K562 (cell line): Measurements from ENCODE around the gene DPY19L1. TPM values are rescaled to one million over a fixed set of nuclear protein-coding genes. Genes with fewer than 3 reads are reported as not detected.

ENCODE experiments used
- ATAC-seq: fragments of 200-7000 bp; cut with Tn5 transposase; 3 replicates; pipeline ENCODE4 v1.9.1; 2020; ENCODE audit warnings: moderate library complexity
- BruUV-seq: library from RNA; stranded (reverse); fragments of 400-500 nt; replicated peaks from 2 replicates; lab custom pipeline; 2021; lab: Mats Ljungman, UMichigan
- CTCF ChIA-PET: fragments of 300-600 bp; formaldehyde crosslinking; extraction: SDS; loops from one replicate; lab custom pipeline; 2021; ENCODE audit warnings: low intra/inter-chr PET ratio; lab: Yijun Ruan, JAX
- POLR2A ChIA-PET: fragments of 300-600, 350-650 bp; sonication (Branson Sonifier 250); formaldehyde crosslinking; extraction: SDS; loops from one replicate; lab custom pipeline; 2021; ENCODE audit warnings: antibody characterized with exemption, inconsistent platforms; lab: Yijun Ruan, JAX
- DNase-seq, 4 experiments: peaks; one replicate each; pipeline versions ENCODE4 v3.0.0 to v3.0.0-alpha.2; 2011 to 2018; ENCODE audit warnings: low spot score in 3 of 4, mixed read lengths in 3 of 4; ENCODE audit errors: extremely low read depth in 1 of 4
- FAIRE-seq: peaks from 2 replicates; lab custom pipeline; 2011; peaks lifted over from hg19 to GRCh38; lab: Jason Lieb, UNC
- H2AFZ ChIP-seq: 2 replicates; pipeline ENCODE4 v1.6.0; 2011; ENCODE audit warnings: low read depth, low read length, control low read depth, inconsistent platforms
- H3K27ac ChIP-seq: fragments of 200-600 bp; 3 replicates; pipeline ENCODE4 v1.8.0; 2011; ENCODE audit warnings: low read depth, mild to moderate bottlenecking, control low read depth, inconsistent platforms, low read length, moderate library complexity, mixed read lengths; ENCODE audit errors: extremely low read depth
- H3K27me3 ChIP-seq, 2 experiments: fragments of 300-600 bp in 1 of 2; 2 replicates in 1 of 2; 3 replicates in 1 of 2; pipeline versions ENCODE4 v1.6.0 to v1.8.0; 2011; ENCODE audit warnings: inconsistent platforms in 2 of 2, low read length in 2 of 2, mild to moderate bottlenecking in 1 of 2, mixed read lengths in 1 of 2, moderate library complexity in 1 of 2; ENCODE audit not compliant: control insufficient read depth in 2 of 2, insufficient read depth in 2 of 2
- H3K36me3 ChIP-seq: fragments of 300-600 bp; 3 replicates; pipeline ENCODE4 v1.8.0; 2011; ENCODE audit warnings: mild to moderate bottlenecking, low read length, inconsistent platforms; ENCODE audit not compliant: control insufficient read depth, insufficient read depth
- H3K4me1 ChIP-seq, 2 experiments: fragments of 200-600 bp in 1 of 2; replicated peaks in 1 of 2; 2 replicates in 1 of 2; 3 replicates in 1 of 2; pipeline versions ENCODE4 v1.5.1 to v1.8.0; 2011; ENCODE audit warnings: inconsistent platforms in 2 of 2, low read length in 2 of 2, mild to moderate bottlenecking in 1 of 2, mixed read lengths in 1 of 2, moderate library complexity in 1 of 2; ENCODE audit not compliant: control insufficient read depth in 2 of 2, insufficient read depth in 2 of 2
- H3K4me2 ChIP-seq: 2 replicates; pipeline ENCODE4 v1.6.1; 2011; ENCODE audit warnings: low read length, control low read depth, inconsistent platforms, mixed read lengths; ENCODE audit not compliant: insufficient read depth
- H3K4me3 ChIP-seq: fragments of 200-600 bp; sonication (generic), shearing (Covaris generic); 2 replicates; pipeline ENCODE4 v1.5.1; 2016; ENCODE audit warnings: control low read depth, inconsistent platforms
- H3K79me2 ChIP-seq: fragments of 200-600 bp; 3 replicates; pipeline ENCODE4 v1.8.0; 2011; ENCODE audit warnings: low read length, inconsistent platforms; ENCODE audit not compliant: control insufficient read depth, insufficient read depth
- H3K9ac ChIP-seq, 2 experiments: 2 replicates each; pipeline versions ENCODE4 v1.6.0 to v1.6.1; 2011; ENCODE audit warnings: low read depth in 2 of 2, low read length in 2 of 2, control low read depth in 1 of 2, inconsistent platforms in 1 of 2, mild to moderate bottlenecking in 1 of 2, mixed read lengths in 1 of 2; ENCODE audit not compliant: insufficient read depth in 1 of 2
- H3K9me1 ChIP-seq: one replicate; pipeline ENCODE4 v1.6.0; 2011; ENCODE audit warnings: inconsistent platforms, mild to moderate bottlenecking, low read length, moderate library complexity; ENCODE audit not compliant: control insufficient read depth, insufficient read depth
- H3K9me3 ChIP-seq: replicated peaks from 2 replicates; pipeline ENCODE4 v1.5.1; 2011; ENCODE audit warnings: low read depth, low read length, inconsistent platforms; ENCODE audit not compliant: control insufficient read depth, insufficient read depth
- H4K20me1 ChIP-seq: replicated peaks from 2 replicates; pipeline ENCODE4 v1.6.1; 2011; ENCODE audit warnings: low read length, inconsistent platforms, mixed read lengths; ENCODE audit not compliant: control insufficient read depth, insufficient read depth
- BACH1 ChIP-seq: fragments of 200-800 bp; sonication (Bioruptor generic); IDR thresholded peaks from 2 replicates; pipeline ENCODE4 v1.6.1; 2016; ENCODE audit warnings: missing genetic modification characterization, missing compliant biosample characterization
- FOSL1 ChIP-seq: fragments of 200-800 bp; sonication (Bioruptor generic); conservative IDR thresholded peaks from 2 replicates; pipeline ENCODE4 v1.6.1; 2016; ENCODE audit warnings: missing genetic modification characterization, missing compliant biosample characterization
- GABPB2 ChIP-seq: fragments of 250-450 bp; sonication (Bioruptor Pico); conservative IDR thresholded peaks from 2 replicates; pipeline ENCODE4 v1.5.1; 2021; ENCODE audit warnings: mild to moderate bottlenecking
- SMARCE1 ChIP-seq: fragments of 450-650 bp; IDR thresholded peaks from 2 replicates; pipeline ENCODE4 v1.7.1; 2016; ENCODE audit warnings: mild to moderate bottlenecking
- SMC3 ChIP-seq: conservative IDR thresholded peaks from 2 replicates; pipeline ENCODE4 v1.6.1; 2011; ENCODE audit warnings: low read depth, low read length, improper control_type of control experiment; ENCODE audit not compliant: insufficient read depth
- SRF ChIP-seq, 2 experiments: fragments of 250-450, 450-650 bp in 1 of 2; sonication (Bioruptor Pico) in 1 of 2; sonication (generic) in 1 of 2; formaldehyde crosslinking; IDR thresholded peaks; 2 replicates each; pipeline versions ENCODE4 v1.5.0 to v1.5.1; 2020 to 2022; ENCODE audit warnings: mild to moderate bottlenecking in 1 of 2, missing genetic modification reagents in 1 of 2
- SRSF9 ChIP-seq: fragments of 200-400 bp; formaldehyde crosslinking; IDR thresholded peaks from 2 replicates; pipeline ENCODE4 v1.6.1; 2017; ENCODE audit warnings: low read depth, low read length, borderline replicate concordance
- VEZF1 ChIP-seq: fragments of 200-800 bp; sonication (Bioruptor generic); IDR thresholded peaks from 2 replicates; pipeline ENCODE4 v1.6.1; 2017; ENCODE audit warnings: missing genetic modification characterization, missing compliant biosample characterization
- ZBTB9 ChIP-seq: fragments of 450-650 bp; formaldehyde crosslinking; IDR thresholded peaks from 2 replicates; pipeline ENCODE4 v1.4.0; 2020; ENCODE audit warnings: mild to moderate bottlenecking, moderate library complexity
- ZFP36 ChIP-seq: fragments of 150-350 bp; IDR thresholded peaks from 2 replicates; pipeline ENCODE4 v1.6.1; 2018; ENCODE audit warnings: low read length, low read depth; ENCODE audit not compliant: partially characterized antibody
- ZKSCAN1 ChIP-seq: fragments of 150-350 bp; IDR thresholded peaks from 2 replicates; pipeline ENCODE4 v1.6.1; 2016; ENCODE audit warnings: low read depth, low read length
- ZNF384 ChIP-seq: IDR thresholded peaks from 2 replicates; pipeline ENCODE4 v1.6.1; 2012; ENCODE audit warnings: low read depth, low read length, improper control_type of control experiment
- ZNF589 ChIP-seq: fragments of 200-800 bp; sonication (Bioruptor generic); IDR thresholded peaks from 2 replicates; pipeline ENCODE4 v1.6.1; 2016; ENCODE audit warnings: low read depth, missing genetic modification characterization, missing compliant biosample characterization
- ZNF639 ChIP-seq, 2 experiments: fragments of 200-800 bp in 1 of 2; sonication (Bioruptor generic) in 1 of 2; sonication (generic) in 1 of 2; formaldehyde crosslinking in 1 of 2; IDR thresholded peaks in 1 of 2; conservative IDR thresholded peaks in 1 of 2; 2 replicates each; pipeline versions ENCODE4 v1.5.0 to v1.6.1; 2016 to 2020; ENCODE audit warnings: missing compliant biosample characterization in 1 of 2, missing genetic modification characterization in 1 of 2, missing genetic modification reagents in 1 of 2
- WGBS: fragments of 100-300 bp; shearing (Covaris generic); methylation state at CpG from one replicate; pipeline ENCODE4 v1.1.6; 2016; ENCODE audit warnings: low coverage, mixed read lengths; ENCODE audit not compliant: insufficient coverage; ENCODE audit errors: missing lambda C conversion rate; 5-methylcytosine and 5-hydroxymethylcytosine counted together
- in situ Hi-C: fragments of 300-500 bp; cut with MboI; formaldehyde crosslinking; loops from 4 replicates; pipeline ENCODE4 v1.15.0; 2018; ENCODE audit warnings: inconsistent platforms, mixed read lengths
- intact Hi-C: fragments of 100-400 bp; cut with micrococcal nuclease; formaldehyde crosslinking; loops from 2 replicates; pipeline ENCODE4 v1.14.2; 2022
- polyA plus RNA-seq, 8 experiments: library from polyadenylated mRNA; depleted of rRNA in 4 of 8; stranded (reverse) in 5 of 8; unstranded in 3 of 8; fragments of >200 nt; fragmentation: Nextera tagmentation in 2 of 8; fragmentation: Illumina TruSeq in 1 of 8; extraction: Ambion mirVana in 2 of 8; extraction: Trizol in 1 of 8; gene quantifications; 2 replicates each; pipeline versions ENCODE4 v1.2.1 to v1.2.3, GENCODE V29; 2011 to 2014; ENCODE audit warnings: inconsistent platforms in 1 of 8, missing spikeins in 1 of 8
- total RNA-seq, 7 experiments: library from RNA; depleted of rRNA in 6 of 7; stranded (reverse); fragments of >200 nt in 6 of 7; fragmentation: Illumina TruSeq in 2 of 7; extraction: Trizol in 2 of 7; gene quantifications; 2 replicates each; pipeline versions ENCODE4 v1.2.1 to v1.2.3, GENCODE V29; 2011 to 2021; ENCODE audit warnings: low replicate concordance in 1 of 7

DPY19L1 gene
- total and polyA plus RNA-seq, 9 of the 15 experiments (the other 6 are each of a cell fraction or from before 2014, with no cell fraction given), result 4.0 to 34.3 (median 22.1) TPM

GRCh38 chr7:34995757-34996156 lies 41.5 kb downstream of the DPY19L1 start (continued):
- peak; percentile 44; the same call in 1 of the 2 replicates for TF ChIP-seq VEZF1 (CRISPR knock-in tag)

GRCh38 chr7:34991938-34992840 lies 45.1 kb downstream of the DPY19L1 start:
- ATAC-seq (peak; percentile 59), FAIRE-seq (peak; percentile 58), DNase-seq (peak in 2 of 4 experiments; percentile 11 to 54)
- in situ Hi-C loops (no loop called here), intact Hi-C loops (no loop called here)
- POLR2A ChIA-PET, result no interaction called here
- WGBS, result 37% methylated on average over 12 of the region's 12 CpGs
- CTCF ChIA-PET, result no interaction called here
- Histone ChIP-seq H3K36me3 (no peaks in the 10 kb centered on the region), H2AFZ (peak overlapping the region; percentile 64; the same call in 1 of the 2 replicates), H3K9me3 (no peaks in the 10 kb centered on the region), H3K27me3 (no peaks in the 10 kb centered on the region), H3K79me2 (peaks cover 4% of the 10 kb centered on the region; the same call in 1 of the 3 replicates), H3K4me2 (peak overlapping the region; percentile 57), H3K4me3 (no peak overlapping the region), H4K20me1 (no peaks in the 10 kb centered on the region), H3K9me1 (no peaks in the 10 kb centered on the region), H3K9ac (no peak overlapping the region), H3K4me1 (peaks cover 7 to 18% of the 10 kb centered on the region in 2 experiments; a peak in 3 of 5 replicates), H3K27ac (peak overlapping the region; percentile 64)
- no TSS peak for BruUV-seq
- TF ChIP-seq ZNF384 (peak; percentile 15; the same call in 1 of the 2 replicates), BACH1 (tag) (0 out of 2 replicates have a peak, but pooled peaks have one; percentile 21), SMARCE1 (peak; percentile 28; the same call in 1 of the 2 replicates), SMC3 (no peak), ZKSCAN1 (no peak), SRF (CRISPR knock-in tag; IDR thresholded peaks at IDR 0.05) (peak in 1 of 2 experiments; percentile 95; a peak in 2 of 4 replicates), ZBTB9 (CRISPR knock-in tag) (0 out of 2 replicates have a peak, but pooled peaks have one; percentile 24), GABPB2 (CRISPR knock-in tag) (no peak), FOSL1 (tag) (peak; percentile 82), SRSF9 (no peak), ZNF589 (0 out of 2 replicates have a peak, but pooled peaks have one; percentile 48), ZFP36 (peak; percentile 41), ZNF639 (CRISPR knock-in tag; conservative IDR thresholded peaks at IDR 0.05 in 1 of 2, IDR thresholded peaks at IDR 0.05 in 1 of 2) (0 out of 4 replicates have a peak, but pooled peaks of 1 of the 2 experiments have one; percentile 53)
